ENCODE measurements around the gene RBM17. TPM values are rescaled to one million over a fixed set of nuclear protein-coding genes. Genes with fewer than 3 reads are reported as not detected.
"Not testable (repeated sequence)": the region's sequence is repeated elsewhere in the genome, so short reads cannot be mapped to it uniquely, and the experiment has no call there.

The RBM17 gene
- total RNA-seq, 1 experiment from 2014 or later = 19.0 TPM

- in situ Hi-C loops (cut with HindIII; ENCODE audit: low pct_unique_long_range_greater_than_20kb, low sequenced_read_pairs) = loop anchor here (25.0 kb wide), 1 partner anchor 134 kb away; no protein-coding TSS in a partner anchor
Measured at GRCh38 chr10:6095810-6096570, 7.2 kb downstream of the RBM17 start.

GRCh38 chr10:6097063-6097462 is 8.2 kb downstream of the RBM17 start:
- in situ Hi-C loops (cut with HindIII; ENCODE audit: low pct_unique_long_range_greater_than_20kb, low sequenced_read_pairs) = loop anchor here (25.0 kb wide), 1 partner anchor 135 kb away; no protein-coding TSS in a partner anchor
- DNase-seq (ENCODE audit: low read depth, low spot score) = no peak

More at GRCh38 chr10:6095810-6096570, 7.2 kb downstream of the RBM17 start:
- no peak for DNase-seq (ENCODE audit: low read depth, low spot score)

GRCh38 chr10:6098156-6098555 is 9.3 kb downstream of the RBM17 start:
- no peak for DNase-seq (ENCODE audit: low read depth, low spot score)
- in situ Hi-C loops (cut with HindIII; ENCODE audit: low pct_unique_long_range_greater_than_20kb, low sequenced_read_pairs) = loop anchor here (25.0 kb wide), 1 partner anchor 136 kb away; no protein-coding TSS in a partner anchor

GRCh38 chr10:6100370-6100769 is 11.5 kb downstream of the RBM17 start:
- in situ Hi-C loops (cut with HindIII; ENCODE audit: low pct_unique_long_range_greater_than_20kb, low sequenced_read_pairs) = no loop called here
- no peak for DNase-seq (ENCODE audit: low read depth, low spot score)

- in situ Hi-C loops (cut with HindIII; ENCODE audit: low pct_unique_long_range_greater_than_20kb, low sequenced_read_pairs) = no loop called here
- DNase-seq (ENCODE audit: low read depth, low spot score) = no peak
Measured at GRCh38 chr10:6101181-6101580, 12.3 kb downstream of the RBM17 start.

GRCh38 chr10:6102128-6102527 is 13.3 kb downstream of the RBM17 start:
- DNase-seq (ENCODE audit: low read depth, low spot score) = no peak
- in situ Hi-C loops (cut with HindIII; ENCODE audit: low pct_unique_long_range_greater_than_20kb, low sequenced_read_pairs) = no loop called here

- in situ Hi-C loops (cut with HindIII; ENCODE audit: low pct_unique_long_range_greater_than_20kb, low sequenced_read_pairs) = no loop called here
- DNase-seq (ENCODE audit: low read depth, low spot score) = no peak
Measured at GRCh38 chr10:6103591-6103990, 14.8 kb downstream of the RBM17 start.

- in situ Hi-C loops (cut with HindIII; ENCODE audit: low pct_unique_long_range_greater_than_20kb, low sequenced_read_pairs); DNase-seq (ENCODE audit: low read depth, low spot score): not testable (repeated sequence)
Measured at GRCh38 chr10:6107616-6108015, 18.8 kb downstream of the RBM17 start.

GRCh38 chr10:6108072-6108471 is 19.2 kb downstream of the RBM17 start:
- no peak for DNase-seq (ENCODE audit: low read depth, low spot score)
- in situ Hi-C loops (cut with HindIII; ENCODE audit: low pct_unique_long_range_greater_than_20kb, low sequenced_read_pairs) = no loop called here

- DNase-seq (ENCODE audit: low read depth, low spot score) = peak; percentile 51
- in situ Hi-C loops (cut with HindIII; ENCODE audit: low pct_unique_long_range_greater_than_20kb, low sequenced_read_pairs) = no loop called here
Measured at GRCh38 chr10:6108631-6109443, 20.0 kb downstream of the RBM17 start.

GRCh38 chr10:6109444-6109775 is 20.6 kb downstream of the RBM17 start:
- DNase-seq (ENCODE audit: low read depth, low spot score) = no peak
- in situ Hi-C loops (cut with HindIII; ENCODE audit: low pct_unique_long_range_greater_than_20kb, low sequenced_read_pairs) = no loop called here

- DNase-seq (ENCODE audit: low read depth, low spot score) = no peak
- in situ Hi-C loops (cut with HindIII; ENCODE audit: low pct_unique_long_range_greater_than_20kb, low sequenced_read_pairs) = no loop called here
Measured at GRCh38 chr10:6110136-6110535, 21.3 kb downstream of the RBM17 start.

GRCh38 chr10:6112893-6113292 is 24.1 kb downstream of the RBM17 start:
- no peak for DNase-seq (ENCODE audit: low read depth, low spot score)
- in situ Hi-C loops (cut with HindIII; ENCODE audit: low pct_unique_long_range_greater_than_20kb, low sequenced_read_pairs) = no loop called here

- no peak for DNase-seq (ENCODE audit: low read depth, low spot score)
- in situ Hi-C loops (cut with HindIII; ENCODE audit: low pct_unique_long_range_greater_than_20kb, low sequenced_read_pairs) = no loop called here
Measured at GRCh38 chr10:6114299-6114698, 25.5 kb downstream of the RBM17 start.

- in situ Hi-C loops (cut with HindIII; ENCODE audit: low pct_unique_long_range_greater_than_20kb, low sequenced_read_pairs) = no loop called here
- peak; percentile 65 for DNase-seq (ENCODE audit: low read depth, low spot score)
Measured at GRCh38 chr10:6114805-6115341, 26.0 kb downstream of the RBM17 start.

GRCh38 chr10:6115411-6115810 is 26.6 kb downstream of the RBM17 start:
- no peak for DNase-seq (ENCODE audit: low read depth, low spot score)
- in situ Hi-C loops (cut with HindIII; ENCODE audit: low pct_unique_long_range_greater_than_20kb, low sequenced_read_pairs) = no loop called here

GRCh38 chr10:6115824-6116350 is 27.1 kb downstream of the RBM17 start:
- DNase-seq (ENCODE audit: low read depth, low spot score) = peak; percentile 67

GRCh38 chr10:6116806-6117205 is 28.0 kb downstream of the RBM17 start:
- in situ Hi-C loops (cut with HindIII; ENCODE audit: low pct_unique_long_range_greater_than_20kb, low sequenced_read_pairs) = no loop called here
- DNase-seq (ENCODE audit: low read depth, low spot score) = no peak

More at GRCh38 chr10:6115824-6116350, 27.1 kb downstream of the RBM17 start:
- in situ Hi-C loops (cut with HindIII; ENCODE audit: low pct_unique_long_range_greater_than_20kb, low sequenced_read_pairs) = no loop called here
